ENCODE results near the gene DGCR2.
"Not testable (repeated sequence)": the region's sequence is repeated elsewhere in the genome, so short reads cannot be mapped to it uniquely, and the experiment has no call there.

DGCR2 gene

GRCh38 chr22:19051381-19052072 lies 70.7 kb downstream of the DGCR2 start:
- H3K4me3 ChIP-seq (ENCODE audit: low read depth, low read length), result no peak overlapping the region
- no peak for TF ChIP-seq CTCF (IDR thresholded peaks at IDR 0.05; ENCODE audit: low read depth, low read length, missing control alignments)
- DNase-seq (ENCODE audit: low read depth), result no peak

- not testable (repeated sequence) for H3K4me3 ChIP-seq (ENCODE audit: low read depth, low read length); DNase-seq (ENCODE audit: low read depth)
Measured at GRCh38 chr22:19050847-19051246, 71.4 kb downstream of the DGCR2 start.

GRCh38 chr22:19050117-19050516 lies 72.1 kb downstream of the DGCR2 start:
- DNase-seq (ENCODE audit: low read depth), result no peak
- no peak overlapping the region for H3K4me3 ChIP-seq (ENCODE audit: low read depth, low read length)
- TF ChIP-seq CTCF (IDR thresholded peaks at IDR 0.05; ENCODE audit: low read depth, low read length, missing control alignments), result no peak

GRCh38 chr22:19048531-19048930 lies 73.7 kb downstream of the DGCR2 start:
- no peak for DNase-seq (ENCODE audit: low read depth)
- no peak for TF ChIP-seq CTCF (IDR thresholded peaks at IDR 0.05; ENCODE audit: low read depth, low read length, missing control alignments)
- H3K4me3 ChIP-seq (ENCODE audit: low read depth, low read length), result no peak overlapping the region

GRCh38 chr22:19047993-19048392 lies 74.2 kb downstream of the DGCR2 start:
- no peak for DNase-seq (ENCODE audit: low read depth)
- H3K4me3 ChIP-seq (ENCODE audit: low read depth, low read length), result no peak overlapping the region
- TF ChIP-seq CTCF (IDR thresholded peaks at IDR 0.05; ENCODE audit: low read depth, low read length, missing control alignments), result no peak

GRCh38 chr22:19046719-19047609 lies 75.2 kb downstream of the DGCR2 start:
- no peak overlapping the region for H3K4me3 ChIP-seq (ENCODE audit: low read depth, low read length)
- TF ChIP-seq CTCF (IDR thresholded peaks at IDR 0.05; ENCODE audit: low read depth, low read length, missing control alignments), result no peak
- DNase-seq (ENCODE audit: low read depth), result no peak

- no peak for DNase-seq (ENCODE audit: low read depth)
- TF ChIP-seq CTCF (IDR thresholded peaks at IDR 0.05; ENCODE audit: low read depth, low read length, missing control alignments), result no peak
- no peak overlapping the region for H3K4me3 ChIP-seq (ENCODE audit: low read depth, low read length)
Measured at GRCh38 chr22:19046287-19046686, 75.9 kb downstream of the DGCR2 start.

All from GM12864 (cell line).